ENCODE results near the gene MAD2L2.

MAD2L2 gene

DNA sequence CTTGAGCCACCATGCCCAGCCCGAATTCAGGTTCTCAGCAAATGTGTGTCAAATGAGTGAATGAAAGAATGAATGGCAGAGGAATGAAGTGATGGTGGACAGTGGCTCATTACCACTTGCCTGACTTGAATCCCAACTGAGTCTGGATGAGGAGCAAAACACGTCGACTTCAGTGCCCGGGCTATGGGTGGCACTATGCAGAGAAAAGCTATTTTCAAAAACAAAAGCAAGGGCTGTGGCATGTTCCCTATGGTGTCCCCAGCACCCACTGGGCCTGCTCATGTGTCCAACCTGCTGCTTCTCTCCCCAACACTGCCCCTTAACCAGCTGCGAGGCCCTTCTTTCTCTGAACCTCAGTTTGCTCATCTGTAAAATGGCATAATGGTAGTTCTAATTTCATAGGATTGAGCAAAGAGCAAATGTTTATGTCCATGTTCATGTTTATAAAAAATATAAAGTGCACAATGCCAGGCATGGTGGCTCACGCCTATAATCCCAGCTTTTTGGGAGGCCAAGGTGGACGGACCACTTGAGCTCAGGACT lies 4.3 kb upstream of the MAD2L2 start:
- no peak for DNase-seq

DNA sequence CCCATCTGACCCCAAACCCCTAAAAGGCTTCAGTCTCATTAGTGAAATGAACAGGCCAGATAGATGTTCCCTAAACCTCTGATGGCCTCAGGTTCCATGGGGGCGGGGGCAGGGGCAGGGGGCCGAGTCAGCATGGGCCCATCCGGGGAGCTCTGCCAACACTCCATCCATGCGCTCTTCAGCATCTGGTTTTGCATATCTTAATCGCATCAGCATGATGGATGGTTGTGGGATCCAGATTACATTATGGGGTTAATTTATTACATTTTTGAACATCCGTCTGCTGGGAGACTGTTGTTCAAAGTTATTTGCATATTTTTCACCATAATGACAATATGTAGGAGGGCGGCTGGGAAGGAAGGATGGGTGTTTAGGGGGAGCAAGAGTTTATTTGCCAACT lies 3.1 kb upstream of the MAD2L2 start:
- DNase-seq = no peak

DNA sequence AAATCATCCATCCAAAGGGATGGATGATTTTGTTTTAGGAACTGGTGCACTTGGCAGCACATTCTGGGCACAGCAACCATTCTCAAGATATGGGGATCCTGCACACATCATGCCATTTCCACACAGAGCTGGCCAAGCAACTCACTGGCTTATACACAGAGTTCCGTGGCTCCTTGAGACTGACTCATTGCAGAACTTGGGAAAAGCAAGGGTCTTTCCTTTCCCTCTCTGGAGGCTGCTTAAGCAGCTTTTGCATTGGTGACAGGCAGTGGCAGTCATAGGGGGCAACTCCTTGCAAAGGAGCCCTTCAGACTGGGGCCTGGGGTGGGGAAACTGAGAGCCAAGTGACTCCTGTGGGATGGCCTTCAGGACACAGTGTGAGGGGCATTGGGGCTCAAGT lies 1.9 kb upstream of the MAD2L2 start:
- no peak for DNase-seq

DNA sequence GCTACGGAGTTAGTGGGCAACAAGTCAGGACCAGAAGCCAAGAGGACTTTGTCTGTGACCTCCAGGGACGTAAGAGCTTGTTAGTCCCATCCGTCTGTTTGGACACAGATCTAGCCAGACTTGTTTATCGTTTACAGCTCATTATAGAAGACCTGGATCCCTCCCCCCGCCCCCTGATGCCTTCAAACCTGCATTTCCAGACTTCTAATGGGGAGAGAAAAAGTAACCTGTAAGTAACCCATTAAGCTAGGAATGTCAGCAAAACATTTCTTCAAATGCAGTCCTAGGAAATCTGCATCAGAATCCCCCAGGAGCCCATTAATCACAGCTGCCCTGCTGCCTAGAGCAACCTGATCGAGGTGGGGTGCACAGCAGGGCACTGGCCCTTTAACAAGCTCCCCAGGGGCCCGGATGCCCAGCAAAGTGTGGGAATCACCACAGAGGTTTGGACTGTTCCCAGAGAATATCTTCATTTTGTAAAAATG lies 1.4 kb upstream of the MAD2L2 start:
- DNase-seq = no peak

DNA sequence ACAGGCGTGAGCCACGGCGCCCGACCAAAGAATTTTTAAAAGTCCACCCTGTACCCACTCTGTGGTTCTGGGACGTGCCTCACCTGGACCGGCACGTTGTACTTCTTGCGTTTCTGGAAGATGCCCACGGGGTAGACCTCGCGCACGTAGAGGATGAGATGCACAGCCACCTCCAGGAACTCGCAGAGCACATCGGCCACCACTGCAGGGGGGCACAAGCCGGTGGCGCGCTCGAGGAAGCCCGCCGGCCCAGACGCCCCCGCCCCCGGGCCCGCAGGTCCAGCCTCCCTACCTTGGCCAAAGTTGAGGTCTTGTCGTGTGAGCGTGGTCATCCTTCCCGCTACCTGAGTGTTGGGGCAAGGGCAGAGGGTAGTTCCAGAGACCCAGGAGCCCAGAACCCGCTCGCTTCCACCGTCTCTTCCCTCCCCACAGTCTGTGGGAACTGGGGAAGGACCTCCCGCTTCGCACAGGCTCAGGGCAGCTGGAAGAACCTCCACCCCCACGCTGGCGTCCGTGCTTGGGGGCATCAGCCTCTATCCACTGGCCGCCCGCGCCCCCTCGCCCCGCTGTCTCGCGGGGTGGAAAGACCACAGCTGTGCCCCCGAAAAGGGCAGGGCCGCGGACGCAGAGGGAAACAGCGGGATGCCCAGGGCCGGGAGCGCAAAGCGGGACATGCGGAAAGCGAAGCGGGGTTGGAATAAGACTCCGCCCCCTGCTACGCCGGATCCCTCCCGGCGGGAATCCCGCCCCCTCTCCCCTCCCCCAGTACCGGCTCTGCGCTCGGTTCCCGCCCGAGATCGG lies 478 bp downstream of the MAD2L2 start:
- peak; percentile 85 for DNase-seq

DNA sequence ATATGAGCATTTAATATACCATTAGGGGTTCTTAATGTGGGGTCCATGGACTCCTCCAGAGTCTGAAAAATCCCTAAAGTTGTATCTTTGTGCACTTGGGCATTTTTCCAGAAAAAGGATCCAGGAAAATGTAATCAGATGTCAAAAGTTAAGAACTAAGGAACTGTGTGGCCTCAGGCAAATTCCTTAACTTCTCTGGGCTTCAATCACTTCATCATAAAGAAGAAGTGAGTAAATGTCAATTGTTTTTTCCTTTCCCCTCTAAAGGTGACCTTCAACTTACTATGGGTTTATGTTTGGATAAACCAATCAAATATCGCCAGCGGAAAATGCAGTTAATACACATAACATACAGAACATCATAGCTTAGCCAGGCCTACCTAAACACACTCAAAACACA lies 2.5 kb downstream of the MAD2L2 start:
- DNase-seq = no peak

DNA sequence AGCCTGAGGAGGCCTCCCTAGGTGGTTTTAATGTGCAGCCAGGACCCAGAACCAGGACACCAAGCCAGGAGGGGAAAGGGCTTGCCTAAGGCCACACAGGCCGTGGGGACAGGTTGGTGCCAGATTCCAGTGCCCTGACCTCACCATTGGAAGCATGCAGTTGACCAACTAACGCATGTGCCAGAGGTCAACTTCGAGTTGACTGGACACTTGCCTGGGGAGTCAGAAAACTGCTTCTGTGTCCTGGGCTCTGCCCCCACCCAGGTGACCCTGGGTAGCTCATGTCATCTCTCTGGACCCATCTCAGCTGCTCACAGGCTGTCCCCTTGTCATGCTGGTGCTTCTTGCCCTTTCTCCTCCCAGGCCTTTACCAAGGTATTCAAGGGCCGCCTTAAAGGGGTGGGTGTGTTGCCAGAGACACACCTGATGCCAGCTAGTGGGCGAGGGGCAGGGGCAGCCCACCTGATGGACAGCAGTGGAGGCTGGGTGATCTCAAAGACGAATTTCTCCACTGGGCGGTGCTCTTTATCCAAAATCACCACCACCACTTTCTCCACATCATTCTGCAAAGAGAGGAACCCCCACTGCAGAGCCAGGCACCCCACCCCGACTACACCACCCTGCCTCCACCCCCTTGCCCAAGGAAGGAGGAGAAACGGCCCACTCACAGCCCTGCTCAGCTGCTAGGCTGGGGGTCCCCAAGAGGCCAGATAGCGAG lies 4.4 kb downstream of the MAD2L2 start:
- DNase-seq = no peak

DNA sequence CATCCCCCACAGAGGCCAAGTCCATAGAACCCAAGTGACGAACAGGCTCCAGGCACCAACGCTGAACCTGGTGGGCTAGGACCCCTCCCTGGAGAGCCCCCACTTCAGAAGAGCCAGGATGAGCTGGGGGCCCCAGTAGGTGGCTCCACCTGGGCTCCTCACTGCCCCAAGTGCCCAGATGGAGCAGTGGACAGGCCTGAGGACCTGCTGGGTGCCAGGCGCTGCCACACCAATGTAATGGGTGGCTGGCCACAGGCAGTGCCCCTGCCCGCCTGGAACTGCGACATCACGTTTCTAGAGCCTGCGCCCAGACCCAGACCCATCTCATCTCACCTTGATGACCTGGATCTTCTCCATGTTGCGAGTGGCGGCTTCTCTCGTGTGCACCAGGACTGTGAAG lies 5.6 kb downstream of the MAD2L2 start:
- no peak for DNase-seq

DNA sequence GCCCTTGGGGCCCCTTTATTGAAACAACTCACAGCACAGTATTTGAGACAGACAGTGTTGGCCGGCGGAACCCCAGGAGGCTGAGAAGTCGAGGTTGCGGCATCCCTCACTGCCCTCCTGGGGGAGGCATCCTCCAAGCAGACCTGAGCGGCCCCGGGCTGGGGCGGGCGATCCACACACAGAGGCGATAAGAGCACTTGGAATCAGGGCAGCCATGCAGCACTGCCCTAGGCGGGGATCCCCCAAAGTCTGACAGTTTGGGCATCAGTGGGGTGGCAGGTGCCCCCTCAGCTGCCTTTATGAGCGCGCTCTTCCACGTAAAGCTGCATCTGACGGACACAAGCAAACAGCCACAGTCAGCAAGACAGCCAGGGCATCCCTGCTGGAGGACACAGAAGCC lies 6.5 kb downstream of the MAD2L2 start:
- DNase-seq = no peak

DNA sequence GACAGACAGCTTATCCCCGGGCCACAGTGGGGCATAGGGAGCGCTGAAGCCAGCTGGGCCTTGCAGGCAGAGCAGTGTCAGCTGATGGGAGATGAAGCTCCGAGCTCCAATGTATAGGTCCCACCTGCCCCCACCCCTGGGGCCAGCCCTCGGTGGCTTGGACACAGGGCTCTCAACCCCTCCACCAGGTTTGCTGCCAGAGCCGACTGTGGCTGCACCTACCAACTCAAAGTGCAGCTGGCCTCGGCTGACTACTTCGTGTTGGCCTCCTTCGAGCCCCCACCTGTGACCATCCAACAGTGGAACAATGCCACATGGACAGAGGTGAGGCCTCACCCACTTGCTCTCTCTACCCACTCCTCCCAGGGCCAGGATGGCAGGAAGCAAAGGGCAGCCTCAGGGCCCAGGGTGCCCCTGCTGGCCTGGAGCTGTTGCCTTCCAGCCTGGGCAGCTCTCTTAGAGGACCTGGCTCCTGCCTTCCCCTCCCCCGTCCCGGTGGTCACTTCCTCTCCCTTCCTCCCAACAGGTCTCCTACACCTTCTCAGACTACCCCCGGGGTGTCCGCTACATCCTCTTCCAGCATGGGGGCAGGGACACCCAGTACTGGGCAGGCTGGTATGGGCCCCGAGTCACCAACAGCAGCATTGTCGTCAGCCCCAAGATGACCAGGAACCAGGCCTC lies 7.7 kb downstream of the MAD2L2 start:
- no peak for DNase-seq

DNA sequence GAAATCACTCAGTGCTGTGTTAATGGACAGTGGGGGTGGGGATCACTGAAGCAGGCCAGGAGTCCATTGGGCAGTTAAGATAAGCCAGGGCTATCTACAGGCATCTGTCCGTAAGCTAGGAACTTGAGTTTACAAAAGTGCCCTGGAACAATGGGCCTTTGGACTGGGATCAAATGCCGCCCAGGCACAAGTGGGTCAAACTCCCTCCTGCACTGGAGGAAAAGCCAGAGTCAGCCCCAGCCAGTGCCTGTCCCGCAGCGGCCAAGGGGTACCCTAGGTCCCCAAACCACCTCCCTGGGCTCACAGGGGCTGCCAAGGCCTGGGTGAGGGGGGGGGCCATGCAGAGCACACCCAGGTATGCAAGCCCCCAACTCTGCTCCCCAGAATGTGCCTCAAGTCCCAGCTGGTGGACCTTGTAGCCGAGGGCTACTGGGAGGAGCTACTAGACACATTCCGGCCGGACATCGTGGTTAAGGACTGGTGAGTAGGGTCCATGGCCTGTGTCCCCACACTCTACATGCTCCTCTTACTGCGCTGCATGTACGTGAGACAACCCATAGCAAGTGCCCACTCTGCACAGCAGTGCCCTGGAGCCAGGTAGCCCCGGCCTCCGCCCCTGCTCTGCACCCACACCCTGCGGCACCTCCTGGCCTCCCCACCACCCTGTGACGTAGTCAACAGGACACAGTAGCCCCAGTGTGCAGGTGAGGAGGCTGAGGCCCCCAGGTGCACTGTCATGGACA lies 9.2 kb downstream of the MAD2L2 start:
- DNase-seq = no peak

DNA sequence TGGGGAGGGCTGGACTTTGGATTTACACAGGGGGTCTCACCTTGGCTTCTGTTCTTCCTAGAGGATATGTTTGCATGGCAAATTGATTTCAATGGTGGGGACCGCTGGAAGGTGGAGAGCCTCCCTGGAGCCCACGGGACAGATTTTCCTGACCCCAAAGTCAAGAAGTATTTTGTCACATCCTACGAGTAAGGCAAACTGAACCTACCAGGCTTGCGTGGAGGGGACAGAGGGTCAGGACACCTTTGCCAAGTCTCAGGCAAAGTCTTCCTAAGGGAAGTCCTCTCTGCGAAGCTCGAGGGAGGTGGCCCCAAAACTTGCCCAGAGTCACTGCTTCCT lies 9.8 kb downstream of the MAD2L2 start:
- no peak for DNase-seq

DNA sequence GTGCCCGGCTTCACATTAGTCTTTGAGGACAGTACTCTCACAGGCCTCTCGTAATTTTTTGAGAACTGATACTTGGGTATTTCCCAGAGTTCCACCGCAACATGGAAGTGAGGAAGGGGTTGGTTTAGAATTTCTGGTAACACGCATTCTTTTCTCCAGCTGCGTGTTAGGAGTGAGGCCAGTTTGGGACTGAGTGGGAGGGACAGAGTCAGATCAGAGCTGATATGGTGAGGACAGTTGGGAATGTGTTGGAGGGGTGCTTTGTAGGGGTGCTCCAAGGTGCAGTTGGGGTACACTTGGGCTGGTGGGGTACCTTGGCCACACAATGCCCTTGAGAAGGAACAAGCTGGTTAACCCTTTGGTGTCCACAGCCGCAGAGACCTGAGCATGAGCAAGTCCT lies 10.2 kb downstream of the MAD2L2 start:
- DNase-seq = no peak

DNA sequence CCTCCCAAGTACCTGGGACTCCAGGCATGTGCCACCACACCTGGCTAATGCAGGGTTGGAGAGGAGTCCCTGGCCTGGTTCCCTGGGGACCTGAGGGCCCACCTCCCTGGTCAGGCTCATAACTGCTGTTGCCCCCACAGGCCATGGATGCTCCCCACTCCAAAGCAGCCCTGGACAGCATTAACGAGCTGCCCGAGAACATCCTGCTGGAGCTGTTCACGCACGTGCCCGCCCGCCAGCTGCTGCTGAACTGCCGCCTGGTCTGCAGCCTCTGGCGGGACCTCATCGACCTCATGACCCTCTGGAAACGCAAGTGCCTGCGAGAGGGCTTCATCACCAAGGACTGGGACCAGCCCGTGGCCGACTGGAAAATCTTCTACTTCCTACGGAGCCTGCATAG lies 12.4 kb downstream of the MAD2L2 start:
- DNase-seq = no peak

DNA sequence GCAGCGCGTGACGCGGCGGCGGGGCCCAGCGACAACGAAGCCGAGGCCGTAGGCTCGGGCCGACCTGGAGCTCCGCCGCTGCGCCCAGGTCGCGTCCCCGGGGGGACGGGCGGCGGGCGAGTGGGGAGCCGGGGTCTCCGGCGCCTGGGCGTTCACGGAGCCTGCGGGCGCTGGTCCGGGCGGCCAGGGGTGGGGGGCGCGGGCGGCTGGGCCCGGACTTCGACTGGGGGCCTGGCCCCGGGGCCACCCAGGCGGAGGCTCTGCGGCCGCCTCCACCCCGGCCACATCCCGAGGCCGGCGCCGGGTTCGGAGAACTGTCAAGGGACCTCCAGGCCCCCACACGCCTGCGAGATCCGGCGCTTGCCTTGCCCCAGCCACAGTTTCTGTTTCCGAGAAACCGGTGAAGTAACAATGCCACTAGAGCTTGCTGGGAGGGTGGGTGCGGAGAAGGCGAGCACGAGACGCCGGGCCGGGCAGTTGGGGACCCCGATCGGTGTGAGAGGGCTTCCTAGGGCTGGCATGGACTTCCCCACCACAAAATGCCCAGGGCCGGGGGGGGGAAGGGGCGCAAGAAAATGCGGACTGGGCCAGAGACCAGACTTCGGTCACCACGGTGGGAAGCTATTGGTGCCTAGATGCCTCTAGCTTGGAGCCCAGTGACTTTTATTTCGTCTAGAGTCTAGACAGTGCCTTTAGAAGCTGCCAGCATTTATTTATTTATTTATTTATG lies 16.4 kb downstream of the MAD2L2 start:
- DNase-seq = peak; percentile 76

DNA sequence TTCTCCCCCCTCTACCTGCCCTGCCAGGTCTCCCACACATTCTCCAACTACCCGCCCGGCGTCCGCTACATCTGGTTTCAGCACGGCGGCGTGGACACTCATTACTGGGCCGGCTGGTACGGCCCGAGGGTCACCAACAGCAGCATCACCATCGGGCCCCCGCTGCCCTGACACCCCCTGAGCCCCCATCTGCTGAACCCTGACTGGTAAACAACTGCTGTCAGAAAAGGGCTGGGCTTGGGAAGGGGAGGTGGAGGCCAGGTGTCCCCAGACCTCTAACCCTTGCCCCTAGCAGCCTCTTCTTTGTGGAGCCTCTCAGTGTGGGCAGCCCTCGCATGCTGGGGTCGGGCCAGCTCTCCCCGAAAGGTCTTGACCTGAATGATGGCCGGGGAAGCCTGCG lies 19.8 kb downstream of the MAD2L2 start:
- no peak for DNase-seq

DNA sequence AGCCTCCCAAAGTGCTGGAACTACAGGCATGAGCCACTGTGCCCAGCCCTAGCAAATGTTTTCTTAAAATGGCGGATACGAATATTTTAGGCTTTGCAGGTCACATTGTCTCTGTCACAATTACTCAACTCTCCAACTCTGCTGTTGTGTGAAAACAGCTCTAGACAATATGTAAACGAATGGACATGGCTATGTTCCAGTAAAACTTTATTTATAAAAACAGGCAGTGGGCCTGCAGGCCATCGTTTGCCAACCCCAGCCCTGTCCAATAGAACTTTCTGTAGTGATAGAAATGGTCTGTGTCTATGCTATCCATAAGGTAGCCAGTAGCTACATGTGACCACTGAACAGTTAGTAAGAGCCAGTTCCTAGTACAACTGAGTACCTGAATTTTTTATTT lies 21.2 kb downstream of the MAD2L2 start:
- no peak for DNase-seq

DNA sequence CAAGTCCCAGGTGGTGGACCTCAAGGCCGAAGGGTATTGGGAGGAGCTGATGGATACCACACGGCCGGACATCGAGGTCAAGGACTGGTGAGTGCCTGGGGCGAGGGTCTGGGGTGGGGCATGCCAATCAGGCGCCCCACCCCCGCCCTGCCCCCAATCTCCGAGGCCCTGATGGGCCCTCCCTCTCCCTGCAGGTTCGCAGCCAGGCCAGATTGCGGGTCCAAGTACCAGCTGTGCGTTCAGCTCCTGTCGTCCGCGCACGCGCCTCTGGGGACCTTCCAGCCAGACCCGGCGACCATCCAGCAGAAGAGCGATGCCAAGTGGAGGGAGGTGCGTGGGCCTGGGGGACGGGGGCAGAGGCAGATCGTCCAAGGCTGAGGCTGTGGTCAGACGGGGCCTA lies 22.4 kb downstream of the MAD2L2 start:
- DNase-seq = no peak

DNA sequence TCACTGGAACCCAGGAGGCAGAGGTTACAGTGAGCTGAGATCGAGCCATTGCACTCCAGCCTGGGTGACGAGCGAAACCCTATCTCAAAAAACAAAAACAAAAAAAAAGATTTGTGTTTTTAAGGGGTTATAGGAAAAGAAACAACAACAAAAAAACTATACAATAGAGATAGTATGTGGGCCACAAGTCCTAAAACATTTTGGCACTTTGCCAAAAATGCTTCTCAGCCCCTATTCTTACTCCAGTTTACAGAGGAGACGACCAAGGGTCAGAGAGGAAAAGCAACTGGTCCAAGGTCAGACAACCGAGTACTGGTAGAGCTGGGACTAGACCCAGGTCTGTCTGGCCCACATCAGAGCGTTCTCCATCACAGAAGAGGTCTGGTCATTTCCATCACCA lies 23.3 kb downstream of the MAD2L2 start:
- DNase-seq = no peak

DNA sequence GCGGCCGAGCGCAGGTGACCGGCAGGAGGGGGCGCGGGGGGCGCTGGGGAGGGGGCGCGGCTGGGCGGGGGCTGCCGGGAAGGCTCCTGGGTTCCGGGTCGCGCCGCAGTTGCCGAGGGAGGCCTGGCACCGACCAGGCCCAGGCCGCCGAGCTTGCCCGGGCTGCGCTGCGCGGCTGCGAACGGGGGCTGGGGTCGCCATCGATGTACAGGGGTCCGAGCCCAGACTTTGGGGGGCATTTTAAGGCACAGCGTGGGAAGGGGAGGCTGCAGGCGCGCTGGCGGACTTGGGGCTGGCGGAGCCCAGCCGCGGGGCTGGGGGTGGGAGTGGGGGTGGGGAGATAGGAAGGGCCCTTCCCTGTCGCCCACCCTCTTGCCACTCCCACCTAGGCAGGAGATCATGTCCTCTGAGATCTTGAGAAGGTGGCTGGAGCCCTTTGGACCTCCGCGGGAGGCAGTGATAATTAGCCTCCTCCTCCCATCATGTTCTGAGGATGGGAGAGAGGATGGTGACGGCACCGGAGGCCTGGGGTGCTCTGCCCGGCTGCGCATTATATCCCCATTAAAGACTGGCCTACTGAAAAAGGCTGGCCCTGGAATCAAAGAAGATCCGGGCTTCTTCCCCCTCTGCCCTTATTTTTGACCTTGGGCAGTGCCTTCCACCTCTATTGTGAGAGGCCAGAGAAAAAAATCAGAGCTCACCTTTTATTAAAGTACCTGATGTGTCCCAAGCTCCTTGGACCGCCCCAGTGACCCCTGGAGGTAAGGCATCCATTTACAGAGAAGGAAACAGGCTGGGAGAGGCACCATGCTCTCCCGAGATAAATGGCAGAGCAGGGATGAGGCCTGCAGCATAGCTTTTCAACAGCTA lies 25.8 kb downstream of the MAD2L2 start:
- DNase-seq = no peak
